KMS-11 (cell line): ENCODE data around the gene METTL1.

Experiments
- H2AFZ ChIP-seq: fragments of 200-600 bp; sonication (generic); 2 replicates; pipeline ENCODE4 v1.6.1; 2016; ENCODE audit warnings: antibody characterized with exemption, mixed run types, low read depth
- H3K27ac ChIP-seq: fragments of 200-600 bp; sonication (generic); 2 replicates; pipeline ENCODE4 v1.6.1; 2016; ENCODE audit warnings: mild to moderate bottlenecking, mixed run types
- H3K27me3 ChIP-seq: fragments of 200-600 bp; sonication (generic); 2 replicates; pipeline ENCODE4 v1.6.1; 2017; ENCODE audit warnings: mild to moderate bottlenecking, low read depth, mixed run types, moderate library complexity; ENCODE audit not compliant: insufficient read depth
- H3K36me3 ChIP-seq: fragments of 200-600 bp; sonication (generic); 2 replicates; pipeline ENCODE4 v1.6.1; 2017; ENCODE audit warnings: mild to moderate bottlenecking, mixed run types; ENCODE audit not compliant: insufficient read depth
- H3K4me1 ChIP-seq: fragments of 200-600 bp; sonication (generic); 2 replicates; pipeline ENCODE4 v1.6.1; 2016; ENCODE audit warnings: mild to moderate bottlenecking, low read depth, mixed run types; ENCODE audit not compliant: poor library complexity, severe bottlenecking
- H3K4me2 ChIP-seq: fragments of 200-600 bp; sonication (generic); 2 replicates; pipeline ENCODE4 v1.7.0; 2016; ENCODE audit warnings: mild to moderate bottlenecking, mixed run types
- H3K4me3 ChIP-seq: fragments of 200-600 bp; sonication (generic); IDR thresholded peaks from 2 replicates; pipeline ENCODE4 v1.6.1; 2017; ENCODE audit warnings: low read depth, low read length, mixed read lengths; ENCODE audit not compliant: insufficient read depth
- H3K79me2 ChIP-seq: fragments of 200-600 bp; sonication (generic); 2 replicates; pipeline ENCODE4 v1.6.1; 2016; ENCODE audit warnings: low read depth, mixed run types; ENCODE audit not compliant: insufficient read depth
- H3K9ac ChIP-seq: fragments of 200-600 bp; sonication (generic); 2 replicates; pipeline ENCODE4 v1.6.1; 2016; ENCODE audit warnings: mild to moderate bottlenecking, mixed run types
- H4K20me1 ChIP-seq: fragments of 200-600 bp; sonication (generic); 2 replicates; pipeline ENCODE4 v1.6.1; 2016; ENCODE audit warnings: mild to moderate bottlenecking, mixed run types; ENCODE audit not compliant: insufficient read depth
- CTCF ChIP-seq: fragments of 200-600 bp; sonication (generic); conservative IDR thresholded peaks from 2 replicates; pipeline ENCODE4 v1.6.1; 2017; ENCODE audit warnings: low read depth, mild to moderate bottlenecking, antibody characterized with exemption, low read length, moderate library complexity, mixed read lengths

Gene METTL1

GRCh38 chr12:57741844-57742738, 29.8 kb downstream of the METTL1 start:
- Histone ChIP-seq H2AFZ (peak overlapping the region; percentile 5; the same call in 1 of the 2 replicates), H3K4me3 (no peak overlapping the region), H3K36me3 (no peaks in the 10 kb centered on the region; the same call in 1 of the 2 replicates), H3K27ac (no peak overlapping the region), H3K79me2 (no peaks in the 10 kb centered on the region), H3K27me3 (no peaks in the 10 kb centered on the region), H4K20me1 (no peaks in the 10 kb centered on the region), H3K4me2 (peak overlapping the region; percentile 20; the same call in 1 of the 2 replicates), H3K9ac (peak overlapping the region; percentile 22; the same call in 1 of the 2 replicates), H3K4me1 (peaks cover 35% of the 10 kb centered on the region)
- peak; percentile 70 for TF ChIP-seq CTCF

GRCh38 chr12:57741413-57741789, 30.5 kb downstream of the METTL1 start:
- Histone ChIP-seq H2AFZ (peak overlapping the region; percentile 5; the same call in 1 of the 2 replicates), H3K79me2 (no peaks in the 10 kb centered on the region), H3K4me1 (peaks cover 35% of the 10 kb centered on the region), H4K20me1 (no peaks in the 10 kb centered on the region), H3K36me3 (no peaks in the 10 kb centered on the region), H3K27me3 (0 out of 2 replicates have a peak, but pooled peaks cover 2% of the 10 kb centered on the region), H3K4me3 (no peak overlapping the region), H3K4me2 (peak overlapping the region; percentile 20; the same call in 1 of the 2 replicates), H3K27ac (no peak overlapping the region), H3K9ac (peak overlapping the region; percentile 22; the same call in 1 of the 2 replicates)
- TF ChIP-seq CTCF: no peak

GRCh38 chr12:57740656-57741412, 31.1 kb downstream of the METTL1 start:
- Histone ChIP-seq H3K9ac (no peak overlapping the region), H4K20me1 (no peaks in the 10 kb centered on the region), H3K27ac (no peak overlapping the region), H3K79me2 (no peaks in the 10 kb centered on the region), H2AFZ (no peak overlapping the region), H3K36me3 (no peaks in the 10 kb centered on the region), H3K27me3 (0 out of 2 replicates have a peak, but pooled peaks cover 5% of the 10 kb centered on the region), H3K4me2 (peak overlapping the region; percentile 4; the same call in 1 of the 2 replicates), H3K4me1 (peaks cover 35% of the 10 kb centered on the region), H3K4me3 (no peak overlapping the region)
- TF ChIP-seq CTCF: no peak

GRCh38 chr12:57739914-57740538, 31.9 kb downstream of the METTL1 start:
- peaks cover 5% of the 10 kb centered on the region; the same call in 1 of the 2 replicates for H3K27me3 ChIP-seq
- H3K79me2 ChIP-seq: no peaks in the 10 kb centered on the region
- no peak overlapping the region for H3K27ac ChIP-seq
- H3K9ac ChIP-seq: no peak overlapping the region
- no peak overlapping the region for H2AFZ ChIP-seq
- H3K36me3 ChIP-seq: no peaks in the 10 kb centered on the region
- H3K4me2 ChIP-seq: no peak overlapping the region
- TF ChIP-seq CTCF: no peak
- no peak overlapping the region for H3K4me3 ChIP-seq
- H3K4me1 ChIP-seq: peaks cover 32% of the 10 kb centered on the region
- no peaks in the 10 kb centered on the region for H4K20me1 ChIP-seq
